Epithelial cell of umbilical artery (primary cell): ENCODE results near the gene TMEM213. TPM values are rescaled to one million over a fixed set of nuclear protein-coding genes. Genes with fewer than 3 reads are reported as not detected.

Source experiments
- total RNA-seq: library from RNA; depleted of rRNA; stranded (reverse); fragments of >200 nt; gene quantifications from 2 replicates; pipeline ENCODE4 v1.2.3, GENCODE V29; 2014

TMEM213 gene
- not detected in 2 replicates for total RNA-seq

GRCh38 chr7:138797715-138798320, at the start of gene TMEM213, which contains the start of gene ATP6V0A4:
Gene TMEM213 (plus strand): TSS chr7:138797994. CDS start chr7:138798105, 111 bp downstream.
Gene ATP6V0A4 (minus strand): TSS chr7:138798196. CDS start chr7:138771247, 26,949 bp downstream.

Other genes with a start within 250 kb of the TMEM213 start
- not detected in 2 replicates for gene SVOPL, start 96.6 kb upstream of the TMEM213 start, total RNA-seq
- gene ATP6V0A4, start 202 bp downstream of the TMEM213 start, total RNA-seq = under 0.01 TPM in 2 replicates
- 1.2 and 1.9 TPM in 2 replicates for gene KIAA1549, start 183.4 kb downstream of the TMEM213 start, total RNA-seq
- gene ZC3HAV1L, start 238.0 kb downstream of the TMEM213 start, total RNA-seq = 12.2 and 13.3 TPM in 2 replicates